Stimulated activated CD8-positive, alpha-beta memory T cell treated with anti-CD3 and anti-CD28 coated beads, Interleukin-4, amount 100 ng/mL, for 1 hour (primary cell): ENCODE measurements around the gene KRT6B.
"Not testable (repeated sequence)": the region's sequence is repeated elsewhere in the genome, so short reads cannot be mapped to it uniquely, and the experiment has no call there.

Experiments
- DNase-seq, 2 donors: peaks; one replicate each; pipeline ENCODE4 v3.0.0-alpha.2; 2020; ENCODE audit warnings: low read depth in 2 of 2, low spot score in 1 of 2

The KRT6B gene

DNA sequence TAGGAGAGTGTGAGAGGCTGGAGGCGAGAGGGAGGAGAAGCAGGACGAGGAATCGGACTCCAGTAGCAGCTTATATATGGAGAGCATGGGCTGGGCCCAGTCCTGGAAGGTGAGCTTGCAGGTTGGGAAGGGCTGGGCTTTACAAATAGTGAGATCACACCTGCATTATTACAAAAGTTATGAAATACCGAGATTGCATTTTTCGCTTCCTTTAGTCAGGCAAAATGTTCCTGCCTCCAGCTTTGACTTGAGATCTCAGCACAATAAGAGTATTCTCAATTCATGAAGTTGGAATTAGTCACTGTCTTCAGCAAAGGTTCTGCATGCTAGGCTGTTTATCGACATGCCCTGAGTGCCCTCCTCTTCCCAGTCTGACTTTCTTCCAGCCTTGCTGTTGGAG, at the start of gene KRT6B:
TSS of gene KRT6B (minus strand) at position 46 of the 400 bp plus-strand sequence. CDS start 68 bp downstream, outside the sequence.
- DNase-seq = no peak

DNA sequence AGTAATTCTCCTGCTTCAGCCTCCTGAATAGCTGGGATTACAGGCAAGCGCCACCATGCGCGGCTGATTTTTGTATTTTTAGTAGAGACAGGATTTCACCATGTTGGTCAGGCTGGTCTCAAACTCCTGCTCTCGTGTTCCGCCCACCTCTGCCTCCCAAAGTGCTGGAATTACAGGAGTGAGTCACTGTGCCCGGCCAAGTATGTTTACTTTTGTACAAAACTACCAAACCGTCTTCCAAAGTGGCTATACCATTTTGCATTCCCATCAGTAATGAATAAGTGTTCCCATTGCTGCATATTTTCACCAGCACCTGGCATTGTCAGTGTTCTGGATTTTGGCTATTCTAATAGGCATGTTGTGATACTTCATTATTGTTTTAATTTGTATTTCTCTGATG, 49.5 kb upstream of the KRT6B start:
- DNase-seq = no peak

DNA sequence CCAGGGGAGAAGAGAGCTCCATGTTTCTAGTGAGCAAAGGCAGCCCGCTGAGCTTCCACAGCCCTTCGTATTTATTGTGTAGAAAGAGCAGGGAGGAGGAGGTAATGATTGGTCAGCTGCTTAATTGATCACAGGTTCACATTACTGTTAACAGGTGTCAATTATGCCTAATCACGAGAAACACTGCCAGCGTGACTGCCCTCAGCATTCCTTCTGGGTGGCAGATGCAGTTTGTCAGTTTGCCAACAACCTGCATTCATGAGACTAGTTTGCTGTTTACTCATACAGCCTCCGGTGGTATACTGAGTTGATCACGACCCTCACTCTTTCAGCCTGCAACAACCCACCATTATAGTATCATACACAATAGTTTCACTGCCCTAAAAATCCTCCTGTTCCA, 48.6 kb upstream of the KRT6B start:
- DNase-seq = not testable (repeated sequence)

DNA sequence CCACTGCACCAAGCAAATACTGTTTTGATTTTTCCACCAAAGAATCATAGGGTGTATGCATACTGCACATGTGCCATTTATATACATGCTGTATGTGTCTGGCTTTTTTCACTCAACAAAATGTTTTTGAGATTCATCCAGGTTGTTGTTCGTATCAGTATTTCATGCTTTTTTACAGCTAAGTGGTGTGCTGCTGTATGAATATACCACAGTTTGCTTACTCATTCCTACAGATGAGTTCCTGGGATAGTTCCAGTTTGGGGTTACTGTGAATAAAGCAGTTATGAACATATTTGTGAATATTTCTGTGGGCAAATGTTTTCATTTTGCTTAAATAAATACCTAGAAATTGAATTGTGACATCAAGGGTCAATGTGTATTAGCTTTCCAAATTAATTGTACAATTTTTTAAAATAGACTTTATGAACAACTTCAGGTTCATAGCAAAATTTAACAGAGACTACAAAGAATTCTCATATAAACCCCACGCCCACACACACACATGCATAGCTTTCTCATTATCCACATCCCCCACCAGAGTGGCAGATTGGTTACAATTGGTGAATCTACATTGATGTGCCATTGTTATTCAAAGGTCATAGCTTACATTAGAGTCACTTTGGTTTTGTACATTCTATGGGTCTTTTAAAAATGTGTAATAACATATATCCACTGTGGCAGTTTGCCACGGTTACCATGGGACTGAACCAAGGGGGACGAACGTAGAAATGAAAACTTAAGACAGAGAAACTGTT, 48.0 kb upstream of the KRT6B start:
- DNase-seq = no peak

DNA sequence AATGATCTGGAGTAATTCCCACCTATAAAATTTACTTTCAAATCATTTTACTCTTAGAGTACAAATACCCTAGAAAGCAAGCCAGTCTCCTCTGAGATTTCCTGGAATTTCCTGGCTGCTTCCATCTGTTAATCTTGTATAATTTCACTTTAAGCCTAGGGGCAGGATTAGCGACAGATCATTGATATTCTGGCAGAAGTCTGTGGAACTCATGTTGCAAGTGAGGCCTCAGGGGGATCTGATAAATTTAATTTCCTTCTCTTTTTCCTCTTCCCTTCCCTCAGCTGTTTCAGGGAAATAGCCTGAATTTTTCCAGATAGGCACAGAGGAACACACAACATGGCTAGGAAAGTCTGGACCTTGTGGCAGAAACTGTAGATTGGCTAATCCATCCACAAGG, 47.0 kb upstream of the KRT6B start:
- DNase-seq = no peak

DNA sequence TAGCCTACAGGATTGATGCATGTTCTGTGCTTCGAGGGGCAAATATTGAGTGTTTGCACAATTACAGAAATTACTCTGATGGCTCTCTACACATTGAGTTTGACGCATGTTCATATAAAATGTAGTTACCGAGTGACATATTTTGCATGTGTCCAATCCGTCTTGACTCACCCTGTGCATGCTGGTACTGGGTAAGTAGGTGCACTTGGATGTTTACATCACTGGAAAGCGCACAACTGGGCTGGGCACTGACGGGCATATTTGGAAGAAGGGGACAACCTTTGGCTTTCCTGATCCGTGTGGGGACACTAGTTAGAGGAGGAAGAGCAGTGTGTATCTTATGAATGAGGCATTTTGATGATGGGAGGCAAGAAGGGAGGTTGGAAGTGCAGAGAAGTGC, 46.0 kb upstream of the KRT6B start:
- DNase-seq = no peak

DNA sequence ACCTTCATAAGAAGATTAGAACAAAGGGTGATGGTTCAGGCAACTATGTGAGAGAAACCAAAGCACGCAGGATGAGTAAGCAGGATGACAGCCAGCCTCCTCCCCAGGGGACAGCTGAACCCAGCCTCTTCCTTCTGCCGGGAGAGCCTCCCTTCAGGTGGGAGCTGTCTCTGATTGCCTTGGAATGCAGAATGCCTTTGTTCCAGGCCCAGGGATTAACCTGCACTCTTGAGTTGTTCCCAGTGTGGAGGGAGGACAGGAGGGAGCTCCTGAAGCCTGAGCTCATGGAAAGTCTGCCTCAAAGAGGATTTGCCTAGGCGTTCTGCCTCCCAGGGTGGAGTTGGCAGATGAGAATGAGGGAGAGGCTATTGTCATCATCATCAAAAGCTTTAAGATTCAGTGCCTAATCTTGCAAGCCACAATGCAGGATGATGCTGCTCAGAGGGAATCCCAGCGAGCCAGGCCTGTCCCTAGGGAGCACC, 44.7 kb upstream of the KRT6B start:
- no peak for DNase-seq

DNA sequence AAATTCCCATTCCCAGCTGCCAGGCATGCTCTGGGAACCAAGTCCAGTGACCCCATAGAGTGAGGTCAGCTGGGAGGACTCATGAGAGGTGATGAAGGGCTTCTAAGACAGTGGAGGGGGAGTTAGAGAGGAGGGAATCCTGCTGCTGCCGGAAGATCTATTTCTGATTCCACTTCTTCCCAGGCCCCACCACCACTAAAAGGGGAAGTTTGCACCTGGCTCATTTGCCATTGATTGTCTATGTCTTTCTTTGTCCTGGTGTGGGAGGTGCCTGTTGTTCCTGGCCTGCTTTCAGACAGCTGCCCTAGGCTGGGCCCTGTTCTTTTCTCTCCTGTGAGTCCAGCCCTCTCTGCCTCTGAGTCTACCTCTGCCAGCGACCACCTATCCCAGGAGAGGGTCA, 44.1 kb upstream of the KRT6B start:
- no peak for DNase-seq

DNA sequence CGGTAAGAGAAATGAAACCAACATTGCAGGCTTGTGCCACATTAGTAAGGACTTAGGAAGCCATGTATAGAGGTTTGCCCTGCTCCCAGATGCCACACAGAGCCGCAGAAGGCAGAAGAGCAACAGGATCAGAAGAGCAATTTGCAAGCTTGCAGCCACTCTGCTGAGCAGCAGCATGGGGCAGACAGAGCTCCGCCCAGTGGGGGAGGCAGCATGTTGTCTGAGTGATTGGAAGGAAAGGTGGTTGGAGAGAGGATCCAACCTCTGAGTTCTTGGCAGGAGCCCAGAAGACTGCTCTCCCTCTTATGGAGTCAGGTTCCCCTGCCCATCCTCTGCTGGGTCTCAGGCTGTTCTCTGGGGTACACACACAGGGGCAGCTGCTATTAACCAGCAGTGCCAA, 43.4 kb upstream of the KRT6B start:
- no peak for DNase-seq

DNA sequence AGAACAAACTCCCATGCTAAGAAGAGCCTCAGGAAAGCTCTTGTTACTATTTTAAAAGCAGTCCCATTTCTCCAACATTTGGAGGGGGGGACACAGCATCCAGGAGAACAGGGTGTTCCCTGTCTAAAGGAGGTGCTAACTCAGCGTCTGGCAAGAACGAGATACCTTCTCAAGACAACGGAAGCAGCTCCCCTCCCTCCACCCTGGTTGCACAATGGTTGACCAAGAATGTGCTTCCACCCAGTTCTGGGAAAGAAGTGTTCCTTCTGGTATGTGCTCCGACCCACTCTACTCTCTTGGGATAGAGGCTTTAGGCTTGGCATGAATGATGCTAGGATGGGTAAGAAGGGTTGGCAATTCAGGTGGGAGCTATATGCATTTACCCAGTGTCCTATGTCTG, 42.6 kb upstream of the KRT6B start:
- DNase-seq = no peak

DNA sequence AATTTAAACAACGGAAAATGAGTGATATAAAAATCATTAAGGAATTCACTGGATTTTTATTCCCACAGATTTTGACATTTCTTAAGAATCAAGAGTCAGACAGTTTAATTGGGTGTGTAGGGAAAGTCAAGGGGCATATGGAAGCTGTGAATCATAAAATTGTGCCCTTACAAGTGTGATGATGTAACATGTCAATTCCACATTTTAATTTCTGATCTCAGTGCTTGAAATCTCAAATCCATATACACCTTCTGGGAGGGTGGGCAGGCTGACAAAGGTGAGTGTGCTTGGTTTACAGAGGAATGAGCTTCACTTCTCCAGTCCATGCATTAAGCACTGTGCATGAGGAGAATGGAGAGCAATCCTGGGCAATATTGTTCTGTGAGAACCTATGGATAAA, 42.2 kb upstream of the KRT6B start:
- no peak for DNase-seq

DNA sequence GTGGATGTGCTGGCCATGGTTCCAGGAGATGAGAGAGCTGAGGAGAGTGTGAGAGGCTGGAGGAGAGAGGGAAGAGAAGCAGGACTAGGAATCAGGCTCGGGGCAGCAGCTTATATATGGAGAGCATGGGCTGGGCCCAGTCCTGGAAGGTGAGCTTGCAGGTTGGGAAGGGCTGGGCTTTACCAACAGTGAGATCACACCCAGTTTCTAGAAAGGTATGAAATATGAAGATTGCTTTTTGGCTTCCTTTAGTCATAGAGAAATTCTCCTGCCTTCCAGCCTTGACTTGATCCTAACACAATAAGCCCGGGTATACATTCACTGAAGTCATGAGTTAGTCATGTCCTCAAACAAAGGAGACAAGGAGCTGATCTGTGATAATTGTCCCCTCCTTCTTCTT, 41.2 kb upstream of the KRT6B start, which contains the start of gene KRT6A:
TSS of gene KRT6A (minus strand) at position 86 of the 400 bp plus-strand sequence. CDS start at position 17, 69 bp downstream.
- DNase-seq = no peak

DNA sequence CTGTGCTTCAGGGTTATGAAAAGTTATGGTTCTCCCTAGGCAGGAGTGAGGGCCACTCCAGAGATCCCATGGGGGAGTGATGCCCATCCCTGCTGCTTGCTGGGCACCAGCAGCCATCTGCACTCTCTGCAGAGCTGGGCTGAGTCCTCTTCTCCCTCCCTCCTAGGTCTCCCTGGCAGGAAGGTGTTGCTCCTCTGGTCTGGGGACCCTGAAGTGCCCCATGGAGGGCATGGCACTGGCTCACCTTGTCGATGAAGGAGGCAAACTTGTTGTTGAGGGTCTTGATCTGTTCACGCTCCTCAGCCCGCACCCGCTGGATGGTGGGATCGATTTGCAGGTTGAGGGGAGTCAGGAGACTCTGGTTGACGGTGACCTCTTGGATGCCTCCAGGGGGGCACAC, 40.5 kb upstream of the KRT6B start:
- not testable (repeated sequence) for DNase-seq

DNA sequence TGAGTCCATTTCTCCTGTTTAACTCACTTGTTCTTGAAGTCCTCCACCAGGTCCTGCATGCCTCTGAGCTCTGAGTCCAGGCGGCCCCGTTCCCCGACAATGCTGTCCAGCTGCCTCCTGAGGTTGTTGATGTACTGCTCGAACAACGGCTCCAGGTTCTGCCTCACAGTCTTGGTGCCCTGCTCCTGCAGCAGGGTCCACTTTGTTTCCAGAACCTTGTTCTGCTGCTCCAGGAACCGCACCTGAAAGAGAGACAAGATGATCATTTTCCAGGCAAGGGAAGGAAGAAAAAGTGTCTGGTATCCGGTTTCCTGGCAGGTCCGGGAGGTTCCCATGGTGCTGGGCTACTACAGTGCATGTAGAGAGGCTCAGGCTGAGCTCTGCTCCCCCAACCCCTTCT, 39.5 kb upstream of the KRT6B start:
- not testable (repeated sequence) for DNase-seq

DNA sequence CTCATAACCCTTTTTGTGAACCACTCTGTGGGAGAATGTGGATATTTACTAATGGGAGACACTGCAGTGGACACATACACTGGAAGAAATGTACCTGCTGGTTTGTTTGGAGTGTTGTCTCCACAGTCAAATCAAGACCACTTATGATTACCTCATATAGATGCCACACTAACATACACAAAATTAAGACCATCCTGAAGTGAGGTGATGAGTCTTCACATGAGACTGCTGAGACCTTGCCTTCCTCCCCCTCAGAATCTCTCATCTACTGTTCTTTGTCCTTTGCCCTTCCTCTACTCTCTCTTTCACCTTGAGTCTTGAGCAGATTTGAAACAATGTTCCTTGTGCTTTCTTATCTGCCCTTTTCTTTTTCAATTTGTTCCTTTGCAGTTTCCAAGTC, 36.8 kb upstream of the KRT6B start:
- no peak for DNase-seq

DNA sequence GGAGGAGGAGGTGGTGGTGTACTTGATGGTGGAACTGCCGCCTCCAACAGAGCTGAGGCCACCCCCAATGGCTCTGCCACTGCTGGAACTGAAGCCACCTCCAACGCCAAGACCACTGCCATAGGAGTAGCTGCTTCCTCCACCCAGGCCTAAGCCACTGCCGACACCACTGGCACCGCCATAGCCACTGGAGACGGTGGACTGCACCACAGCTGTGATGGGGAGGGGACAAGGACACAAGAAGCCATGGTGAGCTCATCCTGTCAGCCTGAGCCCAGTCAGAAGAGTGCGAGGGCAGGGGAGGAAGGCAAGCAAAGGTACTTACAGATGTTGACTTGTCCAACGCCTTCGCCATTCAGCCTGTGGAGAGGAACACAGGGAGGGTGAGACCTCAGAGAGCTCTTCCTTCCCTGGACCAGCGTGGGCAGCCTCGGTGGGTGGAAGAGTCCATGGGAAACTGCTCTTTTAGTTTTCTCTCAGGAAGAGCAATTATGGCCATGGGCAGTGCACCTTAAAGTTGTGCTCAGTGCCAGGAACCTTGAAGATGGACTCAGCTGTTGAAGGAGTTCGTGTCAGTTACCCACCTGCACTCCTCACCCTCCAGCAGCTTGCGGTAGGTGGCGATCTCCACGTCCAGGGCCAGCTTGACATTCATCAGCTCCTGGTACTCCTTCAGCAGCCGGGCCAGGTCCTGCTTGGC, 35.9 kb upstream of the KRT6B start:
- DNase-seq = not testable (repeated sequence)

DNA sequence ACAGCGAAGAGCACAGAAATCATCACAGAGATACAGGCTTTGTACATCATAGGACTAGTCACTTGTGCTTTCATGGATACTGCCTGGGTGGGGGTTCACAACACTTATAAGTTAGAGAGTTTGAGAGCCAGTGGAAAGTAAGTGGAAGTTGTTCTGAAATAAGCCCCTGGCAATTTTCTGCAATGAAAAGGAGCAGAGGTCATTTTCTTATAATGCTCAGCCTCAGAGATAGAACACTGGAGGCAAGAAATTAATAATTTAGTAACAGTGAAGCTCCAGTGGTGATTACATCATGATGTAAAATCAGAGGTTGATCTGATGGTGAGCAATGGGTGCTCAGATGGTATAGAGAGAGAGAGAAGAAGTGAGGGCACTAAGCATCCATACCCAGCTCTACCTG, 35.3 kb upstream of the KRT6B start:
- DNase-seq = no peak

DNA sequence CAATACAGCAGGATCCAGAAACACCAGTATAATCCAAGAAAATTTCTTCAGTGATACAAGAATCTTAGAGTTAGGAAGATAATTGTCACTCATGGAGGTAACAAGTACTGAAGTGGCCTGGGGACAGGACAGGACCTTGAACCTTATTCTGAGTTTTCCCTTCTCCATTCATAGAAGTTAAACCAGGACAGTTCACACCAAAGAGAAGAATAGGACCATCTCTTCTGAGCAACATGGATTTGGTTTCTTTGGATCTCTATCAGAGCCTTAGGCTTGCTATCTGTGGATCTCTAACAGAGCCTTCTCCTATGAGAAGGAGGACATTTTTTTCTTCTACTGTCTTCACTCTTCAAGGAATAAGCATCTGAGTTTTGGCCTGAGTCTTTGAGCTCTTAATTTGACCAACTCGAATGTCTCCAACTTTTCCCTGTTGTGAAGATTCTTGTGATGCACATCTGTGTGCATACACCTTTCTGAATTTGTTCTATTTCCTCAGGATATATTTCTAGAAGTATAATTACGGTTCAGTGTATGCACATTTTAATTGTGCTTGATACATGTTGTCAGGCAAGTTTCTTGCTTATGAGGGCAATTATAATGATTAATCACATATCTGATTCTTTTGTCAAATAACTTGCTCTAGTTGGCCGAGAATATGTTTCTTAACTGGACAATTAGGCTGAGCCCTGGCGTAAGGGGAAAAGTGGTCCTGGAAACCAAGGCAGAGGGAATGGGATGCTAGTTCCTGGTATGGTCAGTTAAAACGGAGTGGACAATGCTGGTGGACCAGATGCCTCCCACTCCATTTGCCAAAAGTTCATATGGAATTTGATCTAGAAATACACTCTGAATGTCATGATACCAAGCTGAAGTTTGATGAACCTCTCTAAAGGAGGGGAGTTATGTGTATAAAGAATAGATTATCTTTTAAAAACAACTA, 34.5 kb upstream of the KRT6B start:
- DNase-seq = no peak

DNA sequence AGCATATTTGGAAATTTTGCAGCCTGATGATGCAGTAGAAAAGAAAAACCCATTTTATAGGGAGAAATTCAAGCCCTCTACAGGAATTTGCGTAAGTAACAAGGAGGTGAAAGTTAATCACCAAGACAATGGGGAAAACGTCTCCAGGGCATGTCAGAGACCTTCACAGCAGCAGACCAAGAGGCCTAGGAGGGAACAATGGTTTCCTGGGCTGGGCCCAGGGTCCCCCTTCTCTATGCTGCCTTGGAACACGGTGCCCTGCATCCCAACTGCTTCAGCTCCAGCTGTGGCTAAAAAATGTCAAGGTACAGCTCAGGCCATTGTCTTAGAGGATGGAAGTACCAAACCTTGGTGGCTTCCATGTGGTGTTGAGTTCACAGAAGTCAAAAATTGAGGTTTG, 28.1 kb upstream of the KRT6B start:
- no peak for DNase-seq

DNA sequence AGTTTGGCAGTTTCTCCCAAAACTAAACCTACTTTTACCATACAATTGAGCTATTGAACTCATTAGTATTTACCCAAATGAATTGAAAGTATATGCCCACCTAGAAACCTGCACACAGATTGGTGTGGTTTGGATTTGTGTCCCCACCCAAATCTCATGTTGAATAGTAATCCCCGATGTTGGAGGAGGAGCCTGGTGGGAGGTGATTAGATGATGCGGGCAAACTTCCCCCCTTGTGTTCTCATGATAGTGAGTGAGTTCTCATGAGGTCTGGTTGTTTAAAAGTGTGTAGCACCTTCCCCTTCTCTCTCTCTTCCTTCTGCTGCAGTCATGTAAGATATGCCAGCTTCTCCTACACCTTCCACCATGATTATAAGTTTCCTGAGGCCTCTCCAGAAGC, 25.7 kb upstream of the KRT6B start:
- DNase-seq = no peak

DNA sequence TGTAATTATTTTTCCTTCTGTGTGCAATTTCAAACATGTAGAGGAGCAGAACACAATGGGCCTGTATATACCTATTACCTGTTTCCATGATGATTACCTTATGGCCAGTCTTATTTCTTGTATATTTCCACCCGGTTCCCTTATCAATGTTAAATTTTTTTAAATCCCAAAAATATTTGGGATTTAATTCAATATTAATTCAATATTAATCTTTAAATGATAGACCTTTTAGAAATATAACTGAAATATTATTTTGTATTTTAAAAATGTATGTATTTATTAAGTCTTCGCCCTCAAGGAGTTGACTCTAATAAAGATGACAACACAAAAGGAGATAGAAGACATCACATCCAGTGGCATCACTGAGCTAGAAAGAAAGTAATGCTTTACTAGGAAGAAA, 22.3 kb upstream of the KRT6B start:
- DNase-seq = no peak
